HG03565 (cell line): Measurements from ENCODE around the gene MYO7A.

Experiments used
- ATAC-seq: cut with Tn5 transposase; IDR thresholded peaks from one replicate; pipeline ENCODE4 v1.9.1; 2021; ENCODE audit warnings: mild to moderate bottlenecking, moderate library complexity; ENCODE audit not compliant: unreplicated experiment

The MYO7A gene

DNA sequence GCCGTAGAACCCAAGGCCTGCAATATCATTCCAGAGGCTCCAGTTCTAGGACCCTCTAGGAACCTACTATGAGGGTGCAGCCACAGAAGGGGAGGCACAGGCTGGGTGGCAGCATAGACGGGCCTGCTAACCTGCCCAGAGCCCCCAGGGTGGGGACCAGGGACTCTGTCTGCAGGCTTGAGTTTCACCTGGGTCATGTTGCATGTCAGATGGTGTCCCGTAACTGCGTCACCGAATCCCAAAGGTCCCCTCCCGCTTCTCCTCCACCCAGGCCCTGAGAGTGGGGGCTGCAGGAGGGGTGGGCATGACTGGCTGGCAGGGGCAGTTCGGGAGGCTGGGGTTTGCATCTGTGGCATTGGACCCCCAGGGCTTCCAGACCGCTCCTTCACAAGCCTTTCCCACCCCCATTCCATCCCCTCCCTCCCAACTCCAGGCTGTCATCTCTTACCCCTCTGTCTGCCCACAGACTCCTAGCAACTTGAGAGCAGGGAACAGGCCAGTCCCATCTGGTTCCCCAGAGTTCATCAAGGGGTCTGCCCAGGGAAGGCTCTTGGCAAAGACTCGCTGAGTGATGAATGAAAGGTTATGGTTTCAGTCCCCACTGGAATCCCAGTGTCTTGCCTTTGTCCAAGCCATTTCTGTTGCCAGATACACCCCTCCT is 16.3 kb downstream of the MYO7A start:
- no peak for ATAC-seq

DNA sequence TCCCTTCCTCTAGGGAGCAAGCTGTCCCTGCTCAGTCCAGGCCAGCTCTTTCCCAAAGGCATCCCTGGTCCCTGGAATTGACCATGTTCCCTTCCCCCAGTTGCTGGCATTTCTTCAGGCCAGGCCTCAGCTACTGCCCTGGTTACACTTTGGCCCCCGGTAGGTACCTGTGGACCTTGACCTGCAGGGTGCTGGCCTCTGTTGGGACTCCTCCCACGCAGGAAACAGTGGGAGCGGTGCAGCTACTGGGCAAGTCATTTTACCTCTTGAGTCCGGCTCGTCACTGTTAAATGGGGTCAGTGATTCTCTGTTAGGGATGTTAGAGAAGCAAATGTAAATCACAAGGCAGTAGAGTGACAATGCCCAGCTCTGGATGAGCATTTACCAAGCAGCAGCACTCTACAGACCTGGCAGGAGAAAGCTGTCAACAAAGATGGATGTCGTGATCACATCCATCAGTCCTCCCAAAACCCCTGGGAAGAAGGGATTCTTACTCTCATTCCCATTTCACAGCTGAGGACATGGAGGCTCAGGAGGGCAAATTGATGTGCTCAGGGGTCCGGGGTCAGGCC is 16.9 kb downstream of the MYO7A start:
- ATAC-seq = no peak

DNA sequence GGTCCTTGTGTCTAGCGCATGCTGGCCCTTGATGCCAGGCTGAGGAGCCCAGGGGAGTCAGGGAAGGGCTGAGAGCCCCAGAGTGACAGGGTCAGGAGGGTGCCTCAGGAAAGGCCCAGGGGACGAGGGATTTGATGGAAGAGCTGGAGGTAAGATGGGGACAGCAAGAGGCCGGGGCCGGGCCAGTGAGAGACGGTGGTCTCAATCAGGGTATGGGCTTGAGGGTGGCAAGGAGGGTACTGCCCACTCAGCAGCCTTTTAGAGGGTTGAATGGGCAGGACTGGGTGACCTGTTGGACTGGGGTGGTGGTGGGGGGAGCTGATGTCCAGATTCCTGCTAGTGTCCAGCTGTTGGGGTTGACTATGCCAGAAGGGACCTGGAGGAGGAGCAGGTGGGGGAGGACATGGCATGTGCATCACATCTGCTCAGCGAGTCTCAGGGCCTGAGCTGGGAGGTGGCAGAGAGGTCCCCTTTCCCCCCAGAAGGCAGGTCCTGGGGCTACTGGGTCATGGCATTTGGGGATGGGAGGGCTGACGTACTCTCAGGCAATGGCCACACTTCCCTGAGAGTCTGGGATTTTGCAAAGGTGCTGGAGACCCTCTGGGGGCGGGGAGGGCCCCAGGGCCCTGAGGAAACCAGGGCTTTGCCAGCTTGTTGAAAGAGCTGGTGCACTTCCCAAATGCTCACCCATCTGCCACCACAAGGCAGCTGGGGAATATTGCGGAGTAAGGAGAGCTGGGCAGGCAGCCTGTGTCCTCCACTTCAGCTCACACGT is 18.4 kb downstream of the MYO7A start:
- no peak for ATAC-seq

- no peak for ATAC-seq
Observed at GRCh38 chr11:77147036-77147315, 18.9 kb downstream of the MYO7A start.

- ATAC-seq = no peak
Observed at GRCh38 chr11:77147668-77148321, 19.7 kb downstream of the MYO7A start.

GRCh38 chr11:77148963-77149715 is 21.1 kb downstream of the MYO7A start:
- ATAC-seq = no peak

GRCh38 chr11:77149716-77150392 is 21.8 kb downstream of the MYO7A start:
- ATAC-seq = no peak

DNA sequence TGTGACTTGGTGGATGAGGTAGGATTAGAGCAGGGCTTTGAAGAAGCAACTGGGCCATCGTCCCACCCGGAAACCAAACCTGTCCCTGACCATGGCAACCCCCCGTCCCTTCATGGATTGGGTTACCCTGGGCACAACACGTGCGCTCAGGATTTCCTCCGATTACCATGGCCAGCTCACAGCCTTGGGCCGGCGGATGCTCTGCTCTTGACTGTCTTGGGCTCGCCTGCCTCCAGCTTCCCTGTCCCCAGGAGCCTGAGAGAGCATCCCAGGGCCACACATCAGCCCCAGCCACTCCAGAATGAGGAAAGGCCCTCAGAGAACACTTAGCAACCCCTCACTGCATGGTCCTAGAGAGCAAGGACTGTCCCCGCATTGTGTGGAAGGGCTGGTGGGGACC is 22.8 kb downstream of the MYO7A start:
- ATAC-seq = no peak

DNA sequence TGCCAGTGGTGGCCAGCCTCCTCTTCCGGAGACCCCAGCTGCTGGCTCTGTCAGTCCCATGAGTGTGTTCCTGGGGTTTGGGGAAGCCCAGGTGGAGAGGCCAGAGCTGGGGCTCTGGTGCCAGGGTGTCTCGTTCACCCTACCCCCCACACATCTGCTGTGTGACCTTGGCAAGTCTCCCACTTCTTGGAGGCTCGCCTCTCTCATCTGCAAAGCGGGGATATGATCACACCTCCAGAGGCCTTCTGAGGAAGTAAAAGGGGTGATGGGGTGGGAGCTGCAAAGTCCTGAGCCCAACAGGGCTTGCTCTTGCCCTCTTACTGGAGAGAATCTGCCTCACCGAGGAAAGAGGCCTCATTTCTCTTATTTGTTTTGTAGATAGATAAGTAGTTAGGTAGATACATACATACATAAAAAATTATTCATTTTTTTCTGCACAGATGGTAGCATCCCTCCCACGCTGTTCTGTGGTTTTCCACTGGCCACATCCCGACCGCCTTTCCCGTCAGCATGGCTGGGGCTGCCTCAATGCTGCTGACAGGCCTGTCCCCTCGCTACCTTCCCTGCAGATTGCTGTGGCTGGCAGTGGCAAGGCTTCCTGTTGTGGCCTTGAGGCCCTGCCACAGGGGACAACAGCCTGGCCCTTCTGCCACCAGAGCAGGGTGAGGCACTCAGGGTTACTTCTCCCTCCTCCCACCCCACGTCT is 23.9 kb downstream of the MYO7A start:
- ATAC-seq = no peak

- no peak for ATAC-seq
Observed at GRCh38 chr11:77152846-77153245, 24.8 kb downstream of the MYO7A start.

DNA sequence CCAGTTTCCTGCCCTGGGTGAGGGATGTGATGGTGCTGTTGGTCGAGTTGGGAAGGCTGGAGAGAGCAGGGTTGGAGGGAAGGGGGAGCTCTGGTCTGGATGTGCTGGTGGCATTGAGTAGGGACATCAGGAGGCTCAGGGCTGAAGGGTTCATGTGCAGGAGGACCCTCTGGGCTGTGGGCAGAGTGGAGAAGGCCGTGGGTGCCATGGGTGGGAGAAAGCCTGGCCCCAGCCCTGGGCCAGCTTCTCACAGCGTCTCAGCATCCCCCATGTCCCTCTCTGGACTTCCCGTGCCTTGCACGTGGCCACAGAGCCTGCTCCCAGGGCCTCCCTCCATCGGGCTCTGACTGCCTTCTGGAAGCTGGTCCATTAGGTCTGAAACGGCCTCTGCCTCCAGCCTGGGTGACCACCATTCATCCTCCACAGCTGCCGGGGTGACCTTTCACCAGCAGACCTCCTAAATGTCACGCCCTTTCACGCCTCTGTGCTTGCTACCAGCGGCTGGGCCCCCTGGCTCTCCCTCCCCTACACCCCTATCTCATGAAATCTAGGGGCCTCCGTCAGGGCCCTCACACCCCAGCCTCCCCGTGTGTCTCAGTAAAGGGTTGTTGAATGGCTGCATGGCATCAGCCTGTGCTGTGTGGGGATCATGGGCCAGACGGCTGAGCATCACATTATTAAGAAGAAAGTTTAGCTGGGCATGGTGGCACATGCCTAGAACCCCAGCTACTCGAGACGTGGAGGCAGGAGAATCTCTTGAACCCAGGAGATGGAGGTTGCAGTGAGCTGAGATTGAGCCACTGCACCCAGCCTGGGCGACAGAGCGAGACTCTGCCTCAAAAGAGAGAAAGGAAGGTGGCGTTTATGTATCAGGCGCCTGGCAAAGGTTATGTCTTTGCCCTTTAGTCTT is 25.5 kb downstream of the MYO7A start:
- no peak for ATAC-seq

DNA sequence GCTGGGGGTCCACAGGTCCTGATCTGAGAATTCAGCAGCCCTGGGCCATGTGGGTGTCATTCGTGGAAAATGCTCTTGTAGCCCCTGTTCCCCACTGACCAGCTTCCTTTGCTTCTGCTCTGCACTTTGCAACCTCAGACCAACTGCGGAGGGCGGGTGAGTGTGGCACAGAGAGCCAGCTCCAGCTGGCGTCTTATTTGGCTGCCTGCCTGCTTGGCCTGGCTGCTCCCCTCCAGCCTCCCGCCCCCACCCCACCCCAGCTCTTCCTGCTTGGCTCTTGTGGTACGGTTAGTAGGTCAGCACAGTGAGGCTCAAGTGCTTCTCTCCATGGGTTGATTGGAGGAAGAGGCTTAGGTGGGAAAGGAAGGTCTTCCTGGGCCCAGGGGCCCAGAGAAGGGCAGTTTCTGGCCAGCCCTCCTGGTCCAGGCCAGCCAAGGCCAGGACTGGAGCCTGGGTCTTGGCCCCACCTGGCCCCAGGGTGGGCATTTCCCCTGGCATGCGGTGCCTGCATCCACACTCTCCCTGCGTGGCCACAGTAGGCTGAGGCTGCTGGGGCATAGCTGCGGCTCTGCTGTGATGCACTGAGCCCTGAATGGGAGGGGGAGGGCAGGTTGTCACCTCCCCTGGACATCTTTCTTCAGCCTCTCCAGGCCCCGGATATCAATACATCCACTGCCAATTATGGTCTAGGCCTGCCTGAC is 26.5 kb downstream of the MYO7A start:
- ATAC-seq = no peak

GRCh38 chr11:77155082-77155475 is 27.0 kb downstream of the MYO7A start:
- no peak for ATAC-seq

- ATAC-seq = no peak
Observed at GRCh38 chr11:77155556-77156130, 27.6 kb downstream of the MYO7A start.

DNA sequence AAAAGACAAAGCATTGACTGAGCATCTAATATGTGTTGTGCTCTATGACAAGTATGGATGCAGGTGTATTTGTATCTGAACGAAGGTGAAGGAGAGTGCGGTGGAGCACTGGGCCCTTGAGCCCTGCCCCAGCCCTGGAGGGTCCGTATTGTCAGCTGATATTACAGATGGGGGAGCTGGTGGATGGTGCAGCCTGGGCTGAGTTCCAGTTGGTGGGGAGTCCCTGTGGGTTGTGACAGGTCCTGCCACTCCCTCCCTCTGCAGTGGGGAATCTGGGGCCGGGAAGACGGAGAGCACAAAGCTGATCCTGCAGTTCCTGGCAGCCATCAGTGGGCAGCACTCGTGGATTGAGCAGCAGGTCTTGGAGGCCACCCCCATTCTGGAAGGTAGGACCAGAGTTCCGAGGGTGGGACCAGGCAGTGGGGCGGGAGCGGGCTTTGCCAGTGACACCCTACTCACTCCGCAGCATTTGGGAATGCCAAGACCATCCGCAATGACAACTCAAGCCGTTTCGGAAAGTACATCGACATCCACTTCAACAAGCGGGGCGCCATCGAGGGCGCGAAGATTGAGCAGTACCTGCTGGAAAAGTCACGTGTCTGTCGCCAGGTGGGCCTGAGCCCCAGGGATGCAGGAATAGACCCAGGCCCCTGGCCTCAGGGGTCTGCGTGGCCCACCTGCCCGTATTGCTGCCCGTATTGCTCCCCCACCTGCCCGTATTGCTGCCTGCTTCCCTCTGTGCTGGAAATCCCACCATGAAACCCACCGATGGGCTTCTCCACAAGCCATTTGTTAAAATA is 28.6 kb downstream of the MYO7A start:
- no peak for ATAC-seq

DNA sequence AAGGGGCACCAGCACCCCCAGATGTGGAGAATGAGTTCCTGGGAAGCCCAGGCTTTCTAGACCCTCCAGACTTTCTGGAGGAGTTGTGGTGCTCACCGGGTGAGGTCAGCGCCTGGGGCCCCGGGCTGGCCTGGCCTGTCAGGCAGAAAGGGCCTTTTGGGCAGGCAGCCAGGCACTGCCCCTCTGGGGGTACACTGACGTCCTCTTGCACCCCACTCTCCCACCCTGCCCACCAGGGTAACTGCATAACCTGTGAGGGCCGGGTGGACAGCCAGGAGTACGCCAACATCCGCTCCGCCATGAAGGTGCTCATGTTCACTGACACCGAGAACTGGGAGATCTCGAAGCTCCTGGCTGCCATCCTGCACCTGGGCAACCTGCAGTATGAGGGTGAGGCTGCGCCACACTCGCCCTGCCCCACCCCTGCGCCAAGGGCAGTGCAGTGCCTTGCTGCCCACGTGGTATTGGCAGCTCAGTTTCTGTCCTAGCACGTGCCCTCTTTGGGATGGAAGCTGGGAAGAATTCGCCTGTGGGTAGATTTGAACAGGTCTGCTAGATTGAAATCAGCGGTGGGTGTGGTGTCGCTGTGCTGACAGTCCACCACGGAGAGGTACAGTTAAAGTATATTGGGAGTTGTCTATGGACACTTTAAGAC is 30.1 kb downstream of the MYO7A start:
- ATAC-seq = no peak
